Superior temporal gyrus (tissue), 1 donor: Measurements from ENCODE around the gene ARAP1.

Experiments used
- DNase-seq: peaks from one replicate; pipeline ENCODE4 v3.0.0-alpha.2; 2016; ENCODE audit errors: extremely low spot score

Gene ARAP1

GRCh38 chr11:72636376-72636775, 115.8 kb downstream of the ARAP1 start:
- DNase-seq: no peak

- no peak for DNase-seq
These were observed 116.3 kb downstream of the ARAP1 start for GRCh38 chr11:72635933-72636332.

DNA sequence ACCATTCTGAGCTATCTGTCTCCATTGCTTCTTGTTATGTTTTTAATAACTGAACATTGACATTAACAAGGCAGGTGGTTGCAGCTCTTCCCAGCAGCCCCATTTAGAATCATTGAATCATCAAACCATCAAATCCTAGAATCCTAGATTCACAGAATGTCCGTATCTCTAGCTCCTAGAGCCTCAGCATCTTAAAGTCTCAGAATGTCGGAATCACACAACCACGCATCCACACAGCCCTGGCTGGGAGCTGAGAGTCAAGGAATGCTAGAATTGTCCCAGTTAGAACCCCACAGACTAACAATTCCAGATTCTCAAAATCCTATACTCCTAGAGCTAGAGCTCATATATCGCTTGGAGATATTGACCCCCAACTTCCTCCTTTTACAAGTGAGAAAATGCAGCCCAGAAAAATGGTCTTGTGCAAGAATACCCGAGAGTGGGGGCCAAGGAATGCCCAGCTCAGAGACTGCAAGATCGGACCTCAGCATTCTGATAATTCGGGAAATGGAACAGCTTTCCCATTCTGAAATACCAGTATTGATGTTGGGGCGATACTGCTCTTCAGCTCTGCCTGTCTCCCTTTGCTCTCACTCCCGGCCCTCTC, 116.8 kb downstream of the ARAP1 start:
- DNase-seq: peak; percentile 63
